Left lung (tissue), 10 donors: ENCODE measurements around the gene GALNT2. TPM values are rescaled to one million over a fixed set of nuclear protein-coding genes. Genes with fewer than 3 reads are reported as not detected.
A peak's percentile ranks its signal among the peaks of the same experiment; 100 is the strongest.

Experiments used
- ATAC-seq: fragments of 200-7000 bp; cut with Tn5 transposase; one replicate; pipeline ENCODE4 v1.9.1; 2020; ENCODE audit warnings: moderate library complexity
- DNase-seq, 4 donors: peaks; one replicate each; pipeline ENCODE4 v3.0.0-alpha.2; 2013 to 2020
- H3K27ac ChIP-seq, 2 donors: fragments of 200-600 bp; sonication (generic) in 1 of 2; one replicate each; pipeline versions ENCODE4 v1.5.0 to v1.8.0; 2020 to 2021
- H3K27me3 ChIP-seq, 2 donors: fragments of 200-600 bp; sonication (generic) in 1 of 2; one replicate each; pipeline versions ENCODE4 v1.5.0 to v1.8.0; 2020 to 2021
- H3K36me3 ChIP-seq, 2 donors: fragments of 200-600 bp; sonication (generic) in 1 of 2; one replicate each; pipeline versions ENCODE4 v1.5.0 to v1.8.0; 2020 to 2021
- H3K4me1 ChIP-seq, 2 donors: fragments of 200-600 bp; one replicate each; pipeline ENCODE4 v1.8.0; 2021
- H3K4me3 ChIP-seq, 2 donors: fragments of 200-600 bp; sonication (generic) in 1 of 2; one replicate each; pipeline versions ENCODE4 v1.5.0 to v1.8.0; 2020 to 2021; ENCODE audit warnings: mild to moderate bottlenecking in 1 of 2
- H3K9me3 ChIP-seq, 2 donors: fragments of 200-600 bp; sonication (generic) in 1 of 2; one replicate each; pipeline versions ENCODE4 v1.5.0 to v1.8.0; 2020 to 2021
- CTCF ChIP-seq, 2 donors: fragments of 200-600 bp; sonication (generic) in 1 of 2; IDR thresholded peaks; one replicate each; pipeline versions ENCODE4 v1.5.0 to v1.8.0; 2021; ENCODE audit warnings: antibody characterized with exemption in 2 of 2
- intact Hi-C, 2 donors: fragments of 100-400 bp; cut with DNase I; formaldehyde crosslinking; loops; one replicate each; pipeline versions ENCODE4 v1.11.2 to v1.14.2; 2022
- polyA plus RNA-seq, 6 donors: library from polyadenylated mRNA; unstranded; fragments of 120-200 nt; gene quantifications; one replicate each; pipeline ENCODE4 v1.2.1, GENCODE V29; 2013; ENCODE audit not compliant: insufficient read length in 6 of 6
- total RNA-seq, 2 donors: library from RNA; stranded (reverse); fragmentation: NEBNext Ultra II Directional; extraction: Animal tissue kit (Norgen Biotek cat#: 25700); gene quantifications; one replicate each; pipeline ENCODE4 v1.2.1, GENCODE V29; 2021
- donor health status: DM: no; HTN: yes; CAD: no.
- donor health status: DM: no; HTN: no; CAD: no.

GALNT2 gene
- total and polyA plus RNA-seq, 8 donors = 27.6 to 114 (median 40.0) TPM

- ATAC-seq (peak; percentile 40), DNase-seq (no peak)
- TF ChIP-seq CTCF (IDR thresholded peaks at IDR 0.05) = no peak
- Histone ChIP-seq H3K27ac (no peak overlapping the region), H3K4me3 (no peak overlapping the region), H3K4me1 (peaks cover 5 to 22% of the 10 kb centered on the region in 2 donors), H3K36me3 (no peaks in the 10 kb centered on the region), H3K9me3 (no peaks in the 10 kb centered on the region), H3K27me3 (no peaks in the 10 kb centered on the region)
- intact Hi-C loops = no loop called here
Measured at GRCh38 chr1:230169454-230170152, 102.6 kb downstream of the GALNT2 start.

- DNase-seq (no peak), ATAC-seq (no peak)
- no peak for TF ChIP-seq CTCF (IDR thresholded peaks at IDR 0.05)
- H3K9me3 ChIP-seq = no peaks in the 10 kb centered on the region
- no peaks in the 10 kb centered on the region for H3K27me3 ChIP-seq
- H3K36me3 ChIP-seq = no peaks in the 10 kb centered on the region
- peaks cover 5 to 22% of the 10 kb centered on the region in 2 donors for H3K4me1 ChIP-seq
- no peak overlapping the region for H3K27ac ChIP-seq
- H3K4me3 ChIP-seq = no peak overlapping the region
- intact Hi-C loops = no loop called here
Measured at GRCh38 chr1:230170153-230170547, 103.1 kb downstream of the GALNT2 start.

GRCh38 chr1:230170622-230171021 is 103.6 kb downstream of the GALNT2 start:
- peaks cover 5 to 22% of the 10 kb centered on the region in 2 donors for H3K4me1 ChIP-seq
- no peak for TF ChIP-seq CTCF (IDR thresholded peaks at IDR 0.05)
- H3K4me3 ChIP-seq = no peak overlapping the region
- H3K27ac ChIP-seq = no peak overlapping the region
- ATAC-seq (no peak), DNase-seq (no peak)
- no peaks in the 10 kb centered on the region for H3K9me3 ChIP-seq
- H3K27me3 ChIP-seq = no peaks in the 10 kb centered on the region
- intact Hi-C loops = no loop called here
- no peaks in the 10 kb centered on the region for H3K36me3 ChIP-seq

GRCh38 chr1:230171356-230172015 is 104.4 kb downstream of the GALNT2 start:
- Histone ChIP-seq H3K4me1 (peaks cover 5 to 26% of the 10 kb centered on the region in 2 donors), H3K27me3 (no peaks in the 10 kb centered on the region), H3K27ac (no peak overlapping the region), H3K36me3 (no peaks in the 10 kb centered on the region), H3K4me3 (no peak overlapping the region), H3K9me3 (no peaks in the 10 kb centered on the region)
- ATAC-seq = no peak
- no peak for DNase-seq
- intact Hi-C loops = no loop called here
- no peak for TF ChIP-seq CTCF (IDR thresholded peaks at IDR 0.05)

GRCh38 chr1:230172016-230172537 is 105.0 kb downstream of the GALNT2 start:
- H3K9me3 ChIP-seq = no peaks in the 10 kb centered on the region

More at GRCh38 chr1:230172016-230172537, 105.0 kb downstream of the GALNT2 start:
- H3K4me3 ChIP-seq = no peak overlapping the region
- intact Hi-C loops = no loop called here
- H3K4me1 ChIP-seq = peaks cover 5 to 29% of the 10 kb centered on the region in 2 donors
- no peaks in the 10 kb centered on the region for H3K27me3 ChIP-seq
- DNase-seq = no peak
- H3K27ac ChIP-seq = no peak overlapping the region
- H3K36me3 ChIP-seq = no peaks in the 10 kb centered on the region
- no peak for ATAC-seq
- no peak for TF ChIP-seq CTCF (IDR thresholded peaks at IDR 0.05)
